ENCODE measurements around the gene HAUS7.

DNA sequence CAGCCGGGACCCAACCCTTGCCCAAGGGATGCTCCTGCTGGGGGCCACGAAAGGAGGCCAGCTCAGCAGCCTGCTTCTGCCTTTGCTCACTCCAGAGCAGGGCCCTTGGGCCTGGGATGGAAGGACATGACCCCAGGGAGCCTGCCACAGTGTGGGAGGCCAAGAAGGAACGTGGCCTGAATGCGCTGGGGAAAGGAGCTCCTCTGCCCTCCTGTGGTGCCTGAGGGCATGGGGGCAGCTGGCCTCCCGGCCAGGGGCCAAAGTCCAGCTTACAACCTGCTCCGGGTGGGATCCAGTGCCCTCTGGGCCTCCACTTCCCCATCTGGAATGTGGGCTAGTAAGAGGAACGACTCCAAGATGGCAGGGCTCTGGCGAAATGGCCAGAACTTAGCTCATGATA is 45.1 kb upstream of the HAUS7 start:
- TF ChIP-seq, protein P1, sequence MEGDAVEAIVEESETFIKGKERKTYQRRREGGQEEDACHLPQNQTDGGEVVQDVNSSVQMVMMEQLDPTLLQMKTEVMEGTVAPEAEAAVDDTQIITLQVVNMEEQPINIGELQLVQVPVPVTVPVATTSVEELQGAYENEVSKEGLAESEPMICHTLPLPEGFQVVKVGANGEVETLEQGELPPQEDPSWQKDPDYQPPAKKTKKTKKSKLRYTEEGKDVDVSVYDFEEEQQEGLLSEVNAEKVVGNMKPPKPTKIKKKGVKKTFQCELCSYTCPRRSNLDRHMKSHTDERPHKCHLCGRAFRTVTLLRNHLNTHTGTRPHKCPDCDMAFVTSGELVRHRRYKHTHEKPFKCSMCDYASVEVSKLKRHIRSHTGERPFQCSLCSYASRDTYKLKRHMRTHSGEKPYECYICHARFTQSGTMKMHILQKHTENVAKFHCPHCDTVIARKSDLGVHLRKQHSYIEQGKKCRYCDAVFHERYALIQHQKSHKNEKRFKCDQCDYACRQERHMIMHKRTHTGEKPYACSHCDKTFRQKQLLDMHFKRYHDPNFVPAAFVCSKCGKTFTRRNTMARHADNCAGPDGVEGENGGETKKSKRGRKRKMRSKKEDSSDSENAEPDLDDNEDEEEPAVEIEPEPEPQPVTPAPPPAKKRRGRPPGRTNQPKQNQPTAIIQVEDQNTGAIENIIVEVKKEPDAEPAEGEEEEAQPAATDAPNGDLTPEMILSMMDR (optimal IDR thresholded peaks at IDR 0.05 in 1 of 3, IDR thresholded peaks at IDR 0.05 in 1 of 3, conservative IDR thresholded peaks at IDR 0.05 in 1 of 3; ENCODE audit: extremely low read depth in 1 of 3, insufficient read depth in 2 of 3, low read length in 3 of 3): no peak
- TF ChIP-seq EZH2 (IDR thresholded peaks at IDR 0.05; ENCODE audit: low read length): no peak

Measured in keratinocyte (primary cell).